Panc1 (cell line): ENCODE results near the gene FBXO3.

Experiments used
- CTCF ChIP-seq: fragments of 450-650 bp; IDR thresholded peaks from 2 replicates; pipeline ENCODE4 v1.5.1; 2017; ENCODE audit warnings: mild to moderate bottlenecking
- SIN3A ChIP-seq: IDR thresholded peaks from 2 replicates; pipeline ENCODE4 v1.6.1; 2012; ENCODE audit warnings: low read depth, mild to moderate bottlenecking, low read length, moderate library complexity, borderline replicate concordance; ENCODE audit not compliant: insufficient read depth

- TF ChIP-seq CTCF (no peak), SIN3A (no peak)
Measured at GRCh38 chr11:33721984-33722383, 52.3 kb downstream of the FBXO3 start.
